ENCODE measurements around the gene TM4SF1.

Gene TM4SF1

DNA sequence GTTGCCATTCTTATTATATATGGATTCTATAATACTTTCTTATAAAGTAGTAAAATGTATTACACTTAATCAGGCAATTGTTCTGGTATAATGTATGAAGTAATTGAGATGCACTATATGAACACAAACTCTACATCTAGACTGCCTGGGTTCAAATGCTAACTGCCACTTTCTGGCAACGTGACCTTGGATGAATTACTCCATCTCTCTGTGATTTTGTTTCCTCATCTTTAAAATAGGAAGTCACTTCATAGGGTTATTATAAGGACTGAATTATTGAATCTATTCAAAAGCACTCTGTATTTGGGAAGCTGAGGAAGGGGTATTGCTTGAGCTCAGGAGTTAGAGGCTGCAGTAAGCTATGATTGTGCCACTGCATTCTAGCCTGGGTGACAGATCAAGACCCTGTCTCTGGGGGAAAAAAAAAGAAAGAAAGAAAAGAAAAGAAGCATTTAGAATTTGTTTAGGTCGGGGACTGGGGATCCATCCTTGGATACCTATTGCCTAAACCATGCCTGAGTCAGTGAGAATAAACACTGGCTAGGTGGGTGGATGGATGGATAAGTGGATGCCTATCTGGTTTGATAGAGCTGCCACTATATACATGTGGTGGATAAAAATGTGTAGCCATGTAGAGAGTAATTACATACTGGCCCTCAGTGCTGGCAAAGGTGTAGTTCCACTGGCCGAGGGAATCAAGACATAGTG, 2.5 kb downstream of the TM4SF1 start:
- no CpG with 5 or more reads among the region's 3 CpGs for WGBS (ENCODE audit: extremely low coverage, insufficient coverage, insufficient read length)
- H4K12ac ChIP-seq (ENCODE audit: low read depth, low read length): no peak overlapping the region
- H3K27ac ChIP-seq (ENCODE audit: low read depth, low read length): no peak overlapping the region
- no peak for DNase-seq
- H2AFZ ChIP-seq (ENCODE audit: insufficient read depth, low read length, poor library complexity): no peak overlapping the region
- H3K27me3 ChIP-seq (ENCODE audit: insufficient read depth, low read length): no peaks in the 10 kb centered on the region
- no peaks in the 10 kb centered on the region for H3K79me2 ChIP-seq (ENCODE audit: control insufficient read depth, insufficient read depth, low read length, poor library complexity)
- no peak overlapping the region for H3K9ac ChIP-seq (ENCODE audit: low read length)
- H4K91ac ChIP-seq (ENCODE audit: low read depth, low read length): no peak overlapping the region
- no peak overlapping the region for H3K4me3 ChIP-seq (ENCODE audit: low read depth, low read length)
- H3K23ac ChIP-seq (ENCODE audit: low read length): no peak overlapping the region
- H3K4ac ChIP-seq (ENCODE audit: low read depth, low read length): no peak overlapping the region
- H3K79me1 ChIP-seq (ENCODE audit: low read length): peaks cover 2% of the 10 kb centered on the region
- peaks cover 2 to 12% of the 10 kb centered on the region in 2 experiments for H3K4me1 ChIP-seq (ENCODE audit: control insufficient read depth in 1 of 2, insufficient read depth in 2 of 2, low read length in 2 of 2)
- H2BK120ac ChIP-seq (ENCODE audit: insufficient read depth, low read length, poor library complexity): no peak overlapping the region
- peaks cover 1% of the 10 kb centered on the region for H3K9me3 ChIP-seq (ENCODE audit: insufficient read depth, low read depth, low read length)
- no peak overlapping the region for H2BK12ac ChIP-seq (ENCODE audit: low read length)
- H4K8ac ChIP-seq (ENCODE audit: low read depth, low read length): no peak overlapping the region
- no peak overlapping the region for H3K4me2 ChIP-seq (ENCODE audit: low read length)
- H3K14ac ChIP-seq (ENCODE audit: low read length): no peak overlapping the region
- no peak overlapping the region for H2AK5ac ChIP-seq (ENCODE audit: low read length)
- no peak overlapping the region for H3K18ac ChIP-seq (ENCODE audit: low read length)
- no peak overlapping the region for H2BK5ac ChIP-seq (ENCODE audit: low read depth, low read length, poor library complexity)
- H3K36me3 ChIP-seq (ENCODE audit: control insufficient read depth in 1 of 2, insufficient read depth in 2 of 2, low read length in 2 of 2): no peaks in the 10 kb centered on the region

DNA sequence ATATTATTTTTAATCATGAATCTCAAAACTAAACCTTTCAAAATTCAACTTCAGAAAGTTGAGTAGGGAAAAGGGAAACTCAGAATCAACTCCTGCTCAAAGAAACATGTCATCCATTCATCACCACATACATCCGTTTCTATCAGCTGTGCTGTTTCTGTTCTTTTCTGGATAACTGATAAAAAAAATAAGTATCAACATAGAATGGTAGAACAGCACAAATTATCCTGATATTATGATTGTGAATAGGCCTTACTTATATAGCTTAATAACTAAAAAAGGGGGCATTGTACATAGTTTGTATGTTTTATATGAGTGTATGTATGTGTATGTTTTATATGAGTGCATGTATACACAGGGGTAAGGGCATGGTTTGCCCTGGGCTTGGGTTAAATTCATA, 3.1 kb downstream of the TM4SF1 start:
- Histone ChIP-seq H3K9ac (ENCODE audit: low read length) (no peak overlapping the region), H3K4me1 (ENCODE audit: control insufficient read depth in 1 of 2, insufficient read depth in 2 of 2, low read length in 2 of 2) (peaks cover 2 to 12% of the 10 kb centered on the region in 2 experiments), H3K79me2 (ENCODE audit: control insufficient read depth, insufficient read depth, low read length, poor library complexity) (no peaks in the 10 kb centered on the region), H4K91ac (ENCODE audit: low read depth, low read length) (no peak overlapping the region), H3K23ac (ENCODE audit: low read length) (no peak overlapping the region), H3K79me1 (ENCODE audit: low read length) (peaks cover 2% of the 10 kb centered on the region), H4K12ac (ENCODE audit: low read depth, low read length) (no peak overlapping the region), H2BK120ac (ENCODE audit: insufficient read depth, low read length, poor library complexity) (no peak overlapping the region), H2BK12ac (ENCODE audit: low read length) (no peak overlapping the region), H3K14ac (ENCODE audit: low read length) (no peak overlapping the region), H2AFZ (ENCODE audit: insufficient read depth, low read length, poor library complexity) (no peak overlapping the region), H4K8ac (ENCODE audit: low read depth, low read length) (no peak overlapping the region), H3K18ac (ENCODE audit: low read length) (no peak overlapping the region), H3K36me3 (ENCODE audit: control insufficient read depth in 1 of 2, insufficient read depth in 2 of 2, low read length in 2 of 2) (no peaks in the 10 kb centered on the region), H3K9me3 (ENCODE audit: insufficient read depth, low read depth, low read length) (peaks cover 1% of the 10 kb centered on the region), H3K27ac (ENCODE audit: low read depth, low read length) (no peak overlapping the region), H2AK5ac (ENCODE audit: low read length) (no peak overlapping the region), H3K4me2 (ENCODE audit: low read length) (no peak overlapping the region), H2BK5ac (ENCODE audit: low read depth, low read length, poor library complexity) (no peak overlapping the region), H3K4me3 (ENCODE audit: low read depth, low read length) (no peak overlapping the region), H3K4ac (ENCODE audit: low read depth, low read length) (no peak overlapping the region), H3K27me3 (ENCODE audit: insufficient read depth, low read length) (no peaks in the 10 kb centered on the region)
- DNase-seq: no peak
- no CpG with 5 or more reads among the region's 1 CpG for WGBS (ENCODE audit: extremely low coverage, insufficient coverage, insufficient read length)

DNA sequence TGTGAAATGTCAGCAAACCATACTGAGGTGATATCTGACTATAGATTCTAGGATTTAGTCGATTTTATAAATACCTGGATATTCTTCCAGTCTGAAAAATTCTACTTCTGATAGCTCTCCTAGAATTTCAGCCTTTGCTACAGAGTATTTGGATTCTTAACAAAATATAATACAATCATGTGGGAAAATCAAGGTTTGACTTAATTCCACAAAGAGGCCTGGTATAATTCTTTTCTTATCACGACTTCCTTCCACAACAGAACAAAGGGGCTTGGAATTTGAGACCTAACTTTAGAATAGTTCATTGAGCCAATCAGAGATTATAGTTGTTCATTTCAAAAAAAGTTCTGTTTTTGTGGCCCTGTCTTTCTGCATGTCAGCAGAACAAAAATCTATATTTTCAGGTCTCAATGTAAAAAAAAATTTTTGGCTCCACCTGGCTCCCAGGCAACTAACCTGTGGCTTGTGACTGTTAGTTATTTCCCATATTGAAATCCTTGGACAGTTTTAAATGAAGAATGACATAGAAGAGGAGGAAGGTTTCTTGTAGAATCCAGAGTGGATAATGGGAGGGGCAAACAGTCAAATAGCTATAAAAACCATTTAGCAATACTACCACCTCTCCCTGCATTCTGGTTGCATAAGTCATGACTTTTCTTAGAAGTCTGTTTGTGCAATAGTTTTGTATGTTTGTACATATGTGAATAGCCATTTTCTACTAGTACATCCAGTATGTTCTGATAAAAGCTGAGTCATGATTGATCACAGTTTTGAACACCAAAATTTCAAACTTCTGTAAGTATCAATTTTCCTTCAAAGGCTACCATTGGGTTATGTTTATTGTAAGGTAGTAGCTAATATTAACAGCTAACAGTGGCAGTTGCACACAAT, 4.0 kb downstream of the TM4SF1 start:
- Histone ChIP-seq H2BK120ac (ENCODE audit: insufficient read depth, low read length, poor library complexity) (no peak overlapping the region), H3K36me3 (ENCODE audit: control insufficient read depth in 1 of 2, insufficient read depth in 2 of 2, low read length in 2 of 2) (no peaks in the 10 kb centered on the region), H3K4me2 (ENCODE audit: low read length) (no peak overlapping the region), H3K4ac (ENCODE audit: low read depth, low read length) (no peak overlapping the region), H3K9me3 (ENCODE audit: insufficient read depth, low read depth, low read length) (peaks cover 1% of the 10 kb centered on the region), H3K9ac (ENCODE audit: low read length) (no peak overlapping the region), H3K4me1 (ENCODE audit: control insufficient read depth in 1 of 2, insufficient read depth in 2 of 2, low read length in 2 of 2) (peaks cover 2 to 9% of the 10 kb centered on the region in 2 experiments), H3K23ac (ENCODE audit: low read length) (no peak overlapping the region), H3K27ac (ENCODE audit: low read depth, low read length) (no peak overlapping the region), H2BK5ac (ENCODE audit: low read depth, low read length, poor library complexity) (no peak overlapping the region), H3K4me3 (ENCODE audit: low read depth, low read length) (no peak overlapping the region), H2AFZ (ENCODE audit: insufficient read depth, low read length, poor library complexity) (no peak overlapping the region), H4K91ac (ENCODE audit: low read depth, low read length) (no peak overlapping the region), H3K79me1 (ENCODE audit: low read length) (peaks cover under 1% of the 10 kb centered on the region), H3K14ac (ENCODE audit: low read length) (no peak overlapping the region), H4K8ac (ENCODE audit: low read depth, low read length) (no peak overlapping the region), H2BK12ac (ENCODE audit: low read length) (no peak overlapping the region), H4K12ac (ENCODE audit: low read depth, low read length) (no peak overlapping the region), H2AK5ac (ENCODE audit: low read length) (no peak overlapping the region), H3K79me2 (ENCODE audit: control insufficient read depth, insufficient read depth, low read length, poor library complexity) (no peaks in the 10 kb centered on the region), H3K18ac (ENCODE audit: low read length) (no peak overlapping the region), H3K27me3 (ENCODE audit: insufficient read depth, low read length) (no peaks in the 10 kb centered on the region)
- WGBS (ENCODE audit: extremely low coverage, insufficient coverage, insufficient read length): no CpG with 5 or more reads among the region's 2 CpGs
- DNase-seq: peak; percentile 27 to 88

- no peak overlapping the region for H3K23ac ChIP-seq (ENCODE audit: low read length)
- no CpG with 5 or more reads among the region's 2 CpGs for WGBS (ENCODE audit: extremely low coverage, insufficient coverage, insufficient read length)
- peaks cover 4 to 7% of the 10 kb centered on the region in 2 experiments for H3K4me1 ChIP-seq (ENCODE audit: control insufficient read depth in 1 of 2, insufficient read depth in 2 of 2, low read length in 2 of 2)
- no peak for DNase-seq
- no peaks in the 10 kb centered on the region for H3K27me3 ChIP-seq (ENCODE audit: insufficient read depth, low read length)
- no peak overlapping the region for H4K8ac ChIP-seq (ENCODE audit: low read depth, low read length)
- H3K79me1 ChIP-seq (ENCODE audit: low read length): no peaks in the 10 kb centered on the region
- H3K79me2 ChIP-seq (ENCODE audit: control insufficient read depth, insufficient read depth, low read length, poor library complexity): no peaks in the 10 kb centered on the region
- H3K4me3 ChIP-seq (ENCODE audit: low read depth, low read length): no peak overlapping the region
- H3K9ac ChIP-seq (ENCODE audit: low read length): no peak overlapping the region
- no peak overlapping the region for H3K27ac ChIP-seq (ENCODE audit: low read depth, low read length)
- no peak overlapping the region for H3K4me2 ChIP-seq (ENCODE audit: low read length)
- no peaks in the 10 kb centered on the region for H3K36me3 ChIP-seq (ENCODE audit: control insufficient read depth in 1 of 2, insufficient read depth in 2 of 2, low read length in 2 of 2)
- no peak overlapping the region for H2AFZ ChIP-seq (ENCODE audit: insufficient read depth, low read length, poor library complexity)
- H2BK12ac ChIP-seq (ENCODE audit: low read length): no peak overlapping the region
- no peak overlapping the region for H2AK5ac ChIP-seq (ENCODE audit: low read length)
- H2BK120ac ChIP-seq (ENCODE audit: insufficient read depth, low read length, poor library complexity): no peak overlapping the region
- no peak overlapping the region for H3K18ac ChIP-seq (ENCODE audit: low read length)
- no peak overlapping the region for H3K14ac ChIP-seq (ENCODE audit: low read length)
- no peak overlapping the region for H3K4ac ChIP-seq (ENCODE audit: low read depth, low read length)
- H2BK5ac ChIP-seq (ENCODE audit: low read depth, low read length, poor library complexity): no peak overlapping the region
- H4K12ac ChIP-seq (ENCODE audit: low read depth, low read length): no peak overlapping the region
- H3K9me3 ChIP-seq (ENCODE audit: insufficient read depth, low read depth, low read length): peaks cover 1% of the 10 kb centered on the region
- no peak overlapping the region for H4K91ac ChIP-seq (ENCODE audit: low read depth, low read length)
Measured at GRCh38 chr3:149371723-149372114, 5.7 kb downstream of the TM4SF1 start.
